ENCODE measurements around the gene OR1E2.

DNA sequence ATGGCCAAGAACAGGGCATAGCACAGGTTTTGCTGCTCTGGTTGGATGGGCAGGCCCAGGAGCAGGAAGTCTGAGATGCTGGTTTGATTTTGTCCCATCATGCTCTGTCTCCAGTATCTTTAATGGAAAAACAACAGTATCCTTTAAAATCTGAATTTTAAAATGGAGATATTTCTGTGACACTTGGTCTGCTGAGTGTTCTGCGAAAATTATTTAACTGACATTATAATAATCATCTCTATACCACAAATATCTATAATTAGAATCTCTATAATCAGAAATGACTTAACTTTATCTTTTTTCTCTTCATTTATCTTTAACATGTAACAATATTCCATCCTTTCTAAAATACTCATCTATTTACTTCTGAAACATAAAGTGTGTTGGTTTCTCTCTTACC lies 35.3 kb downstream of the OR1E2 start, which contains the start of gene OR1E1:
- no peak for TF ChIP-seq CTCF (IDR thresholded peaks at IDR 0.05 in 2 of 3, conservative IDR thresholded peaks at IDR 0.05 in 1 of 3; ENCODE audit: control insufficient read depth in 2 of 3, extremely low read depth in 1 of 3, insufficient read depth in 1 of 3, low read depth in 3 of 3, low read length in 3 of 3)
- TF ChIP-seq ATF7 (IDR thresholded peaks at IDR 0.05; ENCODE audit: low read depth): no peak
- TF ChIP-seq EGR1 (IDR thresholded peaks at IDR 0.05; ENCODE audit: borderline replicate concordance in 1 of 2, low read depth in 2 of 2, low read length in 2 of 2): no peak
- TF ChIP-seq, protein P1, sequence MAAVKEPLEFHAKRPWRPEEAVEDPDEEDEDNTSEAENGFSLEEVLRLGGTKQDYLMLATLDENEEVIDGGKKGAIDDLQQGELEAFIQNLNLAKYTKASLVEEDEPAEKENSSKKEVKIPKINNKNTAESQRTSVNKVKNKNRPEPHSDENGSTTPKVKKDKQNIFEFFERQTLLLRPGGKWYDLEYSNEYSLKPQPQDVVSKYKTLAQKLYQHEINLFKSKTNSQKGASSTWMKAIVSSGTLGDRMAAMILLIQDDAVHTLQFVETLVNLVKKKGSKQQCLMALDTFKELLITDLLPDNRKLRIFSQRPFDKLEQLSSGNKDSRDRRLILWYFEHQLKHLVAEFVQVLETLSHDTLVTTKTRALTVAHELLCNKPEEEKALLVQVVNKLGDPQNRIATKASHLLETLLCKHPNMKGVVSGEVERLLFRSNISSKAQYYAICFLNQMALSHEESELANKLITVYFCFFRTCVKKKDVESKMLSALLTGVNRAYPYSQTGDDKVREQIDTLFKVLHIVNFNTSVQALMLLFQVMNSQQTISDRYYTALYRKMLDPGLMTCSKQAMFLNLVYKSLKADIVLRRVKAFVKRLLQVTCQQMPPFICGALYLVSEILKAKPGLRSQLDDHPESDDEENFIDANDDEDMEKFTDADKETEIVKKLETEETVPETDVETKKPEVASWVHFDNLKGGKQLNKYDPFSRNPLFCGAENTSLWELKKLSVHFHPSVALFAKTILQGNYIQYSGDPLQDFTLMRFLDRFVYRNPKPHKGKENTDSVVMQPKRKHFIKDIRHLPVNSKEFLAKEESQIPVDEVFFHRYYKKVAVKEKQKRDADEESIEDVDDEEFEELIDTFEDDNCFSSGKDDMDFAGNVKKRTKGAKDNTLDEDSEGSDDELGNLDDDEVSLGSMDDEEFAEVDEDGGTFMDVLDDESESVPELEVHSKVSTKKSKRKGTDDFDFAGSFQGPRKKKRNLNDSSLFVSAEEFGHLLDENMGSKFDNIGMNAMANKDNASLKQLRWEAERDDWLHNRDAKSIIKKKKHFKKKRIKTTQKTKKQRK (IDR thresholded peaks at IDR 0.05; ENCODE audit: low read depth, low read length): no peak
- no peak for TF ChIP-seq MTA3 (IDR thresholded peaks at IDR 0.05; ENCODE audit: borderline replicate concordance, low read length)
- no peak for TF ChIP-seq E2F4 (IDR thresholded peaks at IDR 0.05; ENCODE audit: low read depth, low read length)
- no peak for TF ChIP-seq GABPA (IDR thresholded peaks at IDR 0.05; ENCODE audit: low read depth)
- no peak for TF ChIP-seq CBX3 (IDR thresholded peaks at IDR 0.05; ENCODE audit: borderline replicate concordance, low read depth)
- no peak for TF ChIP-seq ESRRA (IDR thresholded peaks at IDR 0.05; ENCODE audit: low read length)
- TF ChIP-seq, protein P2, sequence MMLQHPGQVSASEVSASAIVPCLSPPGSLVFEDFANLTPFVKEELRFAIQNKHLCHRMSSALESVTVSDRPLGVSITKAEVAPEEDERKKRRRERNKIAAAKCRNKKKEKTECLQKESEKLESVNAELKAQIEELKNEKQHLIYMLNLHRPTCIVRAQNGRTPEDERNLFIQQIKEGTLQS (IDR thresholded peaks at IDR 0.05; ENCODE audit: borderline replicate concordance, extremely low read depth, low read depth, low read length): no peak
- no peak for TF ChIP-seq SIN3A (IDR thresholded peaks at IDR 0.05; ENCODE audit: low read depth, low read length)
- no peak for TF ChIP-seq BHLHE40 (IDR thresholded peaks at IDR 0.05; ENCODE audit: borderline replicate concordance in 1 of 2, low read depth in 2 of 2, low read length in 1 of 2)
- no peak for TF ChIP-seq RB1 (IDR thresholded peaks at IDR 0.05; ENCODE audit: borderline replicate concordance)
